Ovary (tissue), 9 donors: ENCODE results near the gene CHAC2. TPM values are rescaled to one million over a fixed set of nuclear protein-coding genes. Genes with fewer than 3 reads are reported as not detected.
"Not testable (repeated sequence)": the region's sequence is repeated elsewhere in the genome, so short reads cannot be mapped to it uniquely, and the experiment has no call there.

Experiments used
- DNase-seq, 5 donors: peaks; one replicate each; pipeline ENCODE4 v3.0.0-alpha.2; 2019 to 2020
- H3K27ac ChIP-seq, 2 donors: fragments of 200-600 bp; one replicate each; pipeline versions ENCODE4 v1.5.1 to v1.8.0; 2019 to 2022
- H3K27me3 ChIP-seq: fragments of 200-600 bp; one replicate; pipeline ENCODE4 v1.8.0; 2022
- H3K36me3 ChIP-seq: fragments of 200-600 bp; sonication (generic); one replicate; pipeline ENCODE4 v1.5.1; 2019
- H3K4me1 ChIP-seq: one replicate; pipeline ENCODE4 v1.8.1; 2013; ENCODE audit warnings: mild to moderate bottlenecking, moderate library complexity; ENCODE audit not compliant: insufficient read depth
- H3K4me3 ChIP-seq: fragments of 200-600 bp; sonication (generic); one replicate; pipeline ENCODE4 v1.5.1; 2017
- H3K9me3 ChIP-seq, 2 donors: fragments of 200-600 bp in 1 of 2; sonication (generic) in 1 of 2; one replicate each; pipeline versions ENCODE4 v1.5.1 to v1.8.1; 2013 to 2019; ENCODE audit warnings: mild to moderate bottlenecking in 1 of 2, moderate library complexity in 1 of 2
- EP300 ChIP-seq: sonication (generic); formaldehyde crosslinking; IDR thresholded peaks from one replicate; pipeline ENCODE4 v1.6.1; 2017; ENCODE audit warnings: antibody characterized with exemption
- POLR2A ChIP-seq: fragments of 450-650 bp; IDR thresholded peaks from one replicate; pipeline ENCODE4 v1.6.1; 2017; ENCODE audit warnings: antibody characterized with exemption, mild to moderate bottlenecking, moderate library complexity
- WGBS, 3 donors: extraction: QIAGEN DNeasy Blood & Tissue Kit in 1 of 3; methylation state at CpG; one replicate each; pipeline versions ENCODE4 v1.1.5 to v1.1.7; 2013 to 2017; 5-methylcytosine and 5-hydroxymethylcytosine counted together
- intact Hi-C, 4 donors: fragments of 100-400 bp; cut with DNase I; formaldehyde crosslinking; loops; one replicate each; pipeline versions ENCODE4 v1.11.0 to v1.15.1; 2022 to 2023
- polyA plus RNA-seq, 2 donors: library from polyadenylated mRNA; stranded (reverse); fragments of 200-250 nt in 1 of 2; fragments of 350-450 nt in 1 of 2; fragmentation: Illumina TruSeq in 1 of 2; extraction: RNeasy Lipid Tissue Mini Kit (QIAGEN cat#74804) in 1 of 2; gene quantifications; one replicate each; pipeline ENCODE4 v1.2.3, GENCODE V29; 2013 to 2014
- total RNA-seq, 7 donors: library from RNA; depleted of rRNA in 2 of 7; stranded (reverse); fragments of >200 nt in 2 of 7; fragmentation: NEBNext Ultra II Directional in 3 of 7; extraction: Animal tissue kit (Norgen Biotek cat#: 25700) in 3 of 7; gene quantifications; one replicate each; pipeline versions ENCODE4 v1.1.0 to v1.2.4, GENCODE V29; 2016 to 2023
- TF ChIP-seq, protein P1 (sequence below), 3 donors: fragments of 450-650 bp in 2 of 3; fragments of 200-600 bp in 1 of 3; IDR thresholded peaks; one replicate each; pipeline versions ENCODE4 v1.5.1 to v1.8.0; 2016 to 2022; ENCODE audit warnings: antibody characterized with exemption in 3 of 3, mild to moderate bottlenecking in 1 of 3
- donor health status: DM: no; HTN: no; CAD: no; lungs with moderate emphysema.
- donor health status: DM: no; HTN: no; CAD: no.
- donor health status: Bipolar disorder and iron deficiency.
- donor health status: DM: yes; HTN: yes; CAD: no.
- donor health status: DM: no; HTN: no; CAD: no.
- donor health status: DM: yes; HTN: yes; CAD: no.

CHAC2 gene
- total and polyA plus RNA-seq, 9 donors, result 0.39 to 2.0 (median 1.1) TPM

DNA sequence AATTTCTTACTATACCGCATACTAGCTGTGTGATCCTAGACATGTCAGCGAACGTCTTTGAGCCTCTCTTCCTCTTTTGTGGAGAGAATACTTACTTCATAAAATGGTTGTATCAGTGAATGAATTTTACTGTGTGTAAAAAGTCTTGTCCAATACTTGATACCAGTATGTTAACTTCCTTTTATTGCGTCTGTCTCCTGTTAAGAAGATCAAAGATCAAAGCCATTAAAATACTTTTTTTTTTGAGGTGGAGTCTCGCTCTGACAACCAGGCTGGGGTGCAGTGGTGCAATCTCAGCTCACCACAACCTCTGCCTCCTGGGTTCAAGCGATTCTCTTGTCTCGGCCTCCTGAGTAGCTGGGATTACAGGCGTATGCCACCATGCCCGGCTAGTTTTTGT lies 52.4 kb downstream of the CHAC2 start:
- DNase-seq, result no peak
- 90% methylated on average over 9 of the region's 9 CpGs for WGBS, 3 donors
- intact Hi-C loops, result no loop called here
- Histone ChIP-seq H3K36me3 (no peaks in the 10 kb centered on the region), H3K27me3 (no peaks in the 10 kb centered on the region), H3K27ac (no peak overlapping the region), H3K9me3 (no peaks in the 10 kb centered on the region), H3K4me3 (no peak overlapping the region), H3K4me1 (no peaks in the 10 kb centered on the region)
- TF ChIP-seq POLR2A (no peak), EP300 (no peak)
- TF ChIP-seq, protein P1, sequence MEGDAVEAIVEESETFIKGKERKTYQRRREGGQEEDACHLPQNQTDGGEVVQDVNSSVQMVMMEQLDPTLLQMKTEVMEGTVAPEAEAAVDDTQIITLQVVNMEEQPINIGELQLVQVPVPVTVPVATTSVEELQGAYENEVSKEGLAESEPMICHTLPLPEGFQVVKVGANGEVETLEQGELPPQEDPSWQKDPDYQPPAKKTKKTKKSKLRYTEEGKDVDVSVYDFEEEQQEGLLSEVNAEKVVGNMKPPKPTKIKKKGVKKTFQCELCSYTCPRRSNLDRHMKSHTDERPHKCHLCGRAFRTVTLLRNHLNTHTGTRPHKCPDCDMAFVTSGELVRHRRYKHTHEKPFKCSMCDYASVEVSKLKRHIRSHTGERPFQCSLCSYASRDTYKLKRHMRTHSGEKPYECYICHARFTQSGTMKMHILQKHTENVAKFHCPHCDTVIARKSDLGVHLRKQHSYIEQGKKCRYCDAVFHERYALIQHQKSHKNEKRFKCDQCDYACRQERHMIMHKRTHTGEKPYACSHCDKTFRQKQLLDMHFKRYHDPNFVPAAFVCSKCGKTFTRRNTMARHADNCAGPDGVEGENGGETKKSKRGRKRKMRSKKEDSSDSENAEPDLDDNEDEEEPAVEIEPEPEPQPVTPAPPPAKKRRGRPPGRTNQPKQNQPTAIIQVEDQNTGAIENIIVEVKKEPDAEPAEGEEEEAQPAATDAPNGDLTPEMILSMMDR (IDR thresholded peaks at IDR 0.05), result no peak

- no peaks in the 10 kb centered on the region for H3K36me3 ChIP-seq
- H3K27ac ChIP-seq, result no peak overlapping the region
- intact Hi-C loops, result no loop called here
- TF ChIP-seq, protein P1 (IDR thresholded peaks at IDR 0.05), result no peak
- TF ChIP-seq POLR2A, result no peak
- TF ChIP-seq EP300, result no peak
- no peaks in the 10 kb centered on the region for H3K27me3 ChIP-seq
- H3K9me3 ChIP-seq, result no peaks in the 10 kb centered on the region
- H3K4me1 ChIP-seq, result no peaks in the 10 kb centered on the region
- no peak for DNase-seq
- 85 to 89% (median 87%) methylated on average over 4 of the region's 4 CpGs for WGBS, 3 donors
- no peak overlapping the region for H3K4me3 ChIP-seq
Measured at GRCh38 chr2:53820711-53821110, 53.1 kb downstream of the CHAC2 start.

DNA sequence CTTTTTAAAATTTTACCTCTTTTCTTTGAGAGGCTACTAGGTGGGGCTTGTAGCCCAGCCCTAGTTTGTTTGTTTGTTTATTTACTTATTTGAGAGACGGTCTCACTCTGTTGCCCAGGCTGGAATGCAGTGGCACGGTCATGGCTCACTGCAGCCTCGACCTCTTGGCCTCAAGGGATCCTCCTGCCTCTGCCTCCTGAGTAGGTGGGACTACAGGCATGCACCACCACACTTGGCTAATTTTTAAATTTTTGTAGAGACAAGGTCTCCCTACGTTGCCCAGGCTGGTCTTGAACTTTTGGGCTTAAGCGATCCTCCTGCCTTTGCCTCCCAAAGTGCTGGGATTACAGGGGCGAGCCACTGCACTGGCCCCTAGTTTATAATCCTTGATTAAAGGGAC lies 54.2 kb downstream of the CHAC2 start:
- no peak overlapping the region for H3K4me3 ChIP-seq
- WGBS, 3 donors, result 82 to 89% (median 88%) methylated on average over 6 of the region's 6 CpGs
- peaks cover under 1% of the 10 kb centered on the region for H3K4me1 ChIP-seq
- DNase-seq, result no peak
- intact Hi-C loops, result no loop called here
- H3K27me3 ChIP-seq, result no peaks in the 10 kb centered on the region
- no peaks in the 10 kb centered on the region for H3K36me3 ChIP-seq
- no peaks in the 10 kb centered on the region for H3K9me3 ChIP-seq
- H3K27ac ChIP-seq, result no peak overlapping the region
- no peak for TF ChIP-seq POLR2A
- TF ChIP-seq, protein P1 (IDR thresholded peaks at IDR 0.05), result no peak
- no peak for TF ChIP-seq EP300

GRCh38 chr2:53823639-53824038 lies 56.0 kb downstream of the CHAC2 start:
- H3K9me3 ChIP-seq, DNase-seq, H3K27me3 ChIP-seq, H3K27ac ChIP-seq, H3K4me1 ChIP-seq, H3K36me3 ChIP-seq, intact Hi-C loops, H3K4me3 ChIP-seq: not testable (repeated sequence)
- WGBS, 3 donors, result 89 to 92% (median 91%) methylated on average over 9 of the region's 9 CpGs

Other genes with a start within 250 kb of the CHAC2 start
- 10 to 100 TPM; 14.6 to 24.8 (median 21.2) TPM for gene ASB3, start 19.1 kb downstream of the CHAC2 start, total RNA-seq
- 10 to 100 TPM in 1 of 2 donors, 1 to 10 TPM in 1; 9.6 to 16.9 TPM for gene ASB3, start 19.1 kb downstream of the CHAC2 start, polyA plus RNA-seq
- gene ERLEC1, start 19.2 kb downstream of the CHAC2 start, total RNA-seq, result 100 to 1,000 TPM in 1 of 7 donors, 10 to 100 TPM in 6; 33.0 to 109 (median 40.3) TPM
- 10 to 100 TPM; 48.9 to 63.1 TPM for gene ERLEC1, start 19.2 kb downstream of the CHAC2 start, polyA plus RNA-seq
- 1 to 10 TPM; 2.1 to 4.9 (median 2.8) TPM for gene GPR75, start 92.2 kb downstream of the CHAC2 start, total RNA-seq
- gene GPR75, start 92.2 kb downstream of the CHAC2 start, polyA plus RNA-seq, result 1 to 10 TPM; 1.1 to 4.1 TPM
- gene PSME4, start 203.2 kb downstream of the CHAC2 start, total RNA-seq, result 10 to 100 TPM; 26.1 to 52.1 (median 33.3) TPM
- gene PSME4, start 203.2 kb downstream of the CHAC2 start, polyA plus RNA-seq, result 10 to 100 TPM; 12.8 to 18.9 TPM